HG02610 (cell line): ENCODE measurements around the gene DOK7.
"Not testable (repeated sequence)": the region's sequence is repeated elsewhere in the genome, so short reads cannot be mapped to it uniquely, and the experiment has no call there.

ENCODE experiments used
- ATAC-seq: cut with Tn5 transposase; IDR thresholded peaks from one replicate; pipeline ENCODE4 v1.9.1; 2021; ENCODE audit warnings: mild to moderate bottlenecking, moderate library complexity; ENCODE audit not compliant: unreplicated experiment

The DOK7 gene

DNA sequence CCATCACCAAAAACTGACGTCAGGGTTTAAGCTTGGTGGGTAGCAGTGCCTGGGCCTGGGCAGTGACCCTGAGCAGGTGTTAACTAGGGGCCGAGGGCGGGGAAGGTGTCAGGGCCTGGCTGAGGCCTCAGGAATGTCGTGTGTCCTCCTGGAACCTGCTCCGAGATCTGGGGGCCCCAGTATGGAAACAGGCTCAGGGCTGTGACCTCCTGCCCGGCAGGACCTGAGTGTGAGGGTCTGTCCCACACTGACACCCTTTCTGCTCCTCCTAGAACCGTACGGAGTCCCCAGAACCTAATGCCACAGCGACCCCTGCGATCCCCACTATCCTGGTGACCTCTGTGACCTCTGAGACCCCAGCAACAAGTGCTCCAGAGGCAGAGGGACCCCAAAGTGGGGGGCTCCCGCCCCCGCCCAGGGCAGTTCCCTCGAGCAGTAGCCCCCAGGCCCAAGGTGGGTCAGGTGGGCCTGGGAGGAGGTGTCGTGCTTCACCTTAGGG, 20.6 kb upstream of the DOK7 start:
- ATAC-seq: no peak

DNA sequence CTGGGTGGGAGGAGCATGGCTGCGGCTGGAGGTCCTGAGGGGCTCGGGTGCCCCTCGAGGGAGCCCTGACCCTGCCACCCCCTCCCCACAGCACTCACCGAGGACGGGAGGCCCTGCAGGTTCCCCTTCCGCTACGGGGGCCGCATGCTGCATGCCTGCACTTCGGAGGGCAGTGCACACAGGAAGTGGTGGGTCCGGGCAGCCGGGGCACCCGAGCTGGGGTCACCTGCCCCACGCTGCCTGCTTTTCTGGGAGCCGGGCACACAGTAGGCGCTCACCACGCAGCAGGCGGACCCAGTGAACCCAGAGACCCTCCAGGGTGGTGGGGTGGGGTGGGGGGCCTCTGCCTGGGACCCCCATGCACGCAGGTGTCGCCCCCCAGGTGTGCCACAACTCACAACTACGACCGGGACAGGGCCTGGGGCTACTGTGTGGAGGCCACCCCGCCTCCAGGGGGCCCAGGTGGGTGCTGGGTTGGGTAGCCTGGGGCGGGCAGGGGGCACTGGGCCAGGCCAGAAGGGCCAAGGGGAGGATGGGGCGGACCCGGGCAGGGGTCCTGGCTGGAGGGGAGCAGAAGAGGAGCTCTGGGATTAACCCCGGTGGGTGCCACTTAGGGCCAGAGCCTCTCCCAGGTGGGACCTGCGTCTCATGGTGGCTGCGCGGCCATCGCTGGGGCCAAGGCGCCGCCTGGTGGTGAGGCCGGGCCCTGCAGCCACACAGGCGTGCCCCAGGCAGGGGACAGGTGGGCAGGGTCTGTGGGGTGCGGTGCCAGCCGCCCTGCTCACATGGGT, 20.0 kb upstream of the DOK7 start:
- ATAC-seq: no peak

DNA sequence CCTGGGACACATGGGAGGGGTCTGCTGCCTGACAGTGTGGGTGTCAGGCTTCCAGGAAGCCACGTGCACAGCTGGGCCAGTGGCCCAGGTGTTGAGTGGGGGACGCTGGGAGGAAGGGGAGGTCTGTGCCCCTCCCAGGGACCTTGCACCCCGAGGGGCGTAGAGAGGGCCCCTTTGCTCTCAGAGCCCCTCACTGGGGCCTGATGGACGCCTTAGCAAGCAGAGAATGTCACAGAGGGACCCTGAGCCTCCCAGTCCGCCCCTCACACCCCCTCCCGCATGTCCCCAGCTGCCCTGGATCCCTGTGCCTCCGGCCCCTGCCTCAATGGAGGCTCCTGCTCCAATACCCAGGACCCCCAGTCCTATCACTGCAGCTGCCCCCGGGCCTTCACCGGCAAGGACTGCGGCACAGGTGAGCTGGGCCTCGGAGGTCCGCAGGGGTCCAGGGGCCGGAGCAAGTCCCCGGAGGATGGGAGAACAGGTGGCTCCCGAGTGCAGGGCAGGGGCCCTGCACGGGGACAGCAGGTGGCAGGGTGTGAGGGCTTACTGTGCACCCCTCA, 19.3 kb upstream of the DOK7 start:
- ATAC-seq: no peak

- no peak for ATAC-seq
These were observed 18.6 kb upstream of the DOK7 start for GRCh38 chr4:3444351-3445110.

DNA sequence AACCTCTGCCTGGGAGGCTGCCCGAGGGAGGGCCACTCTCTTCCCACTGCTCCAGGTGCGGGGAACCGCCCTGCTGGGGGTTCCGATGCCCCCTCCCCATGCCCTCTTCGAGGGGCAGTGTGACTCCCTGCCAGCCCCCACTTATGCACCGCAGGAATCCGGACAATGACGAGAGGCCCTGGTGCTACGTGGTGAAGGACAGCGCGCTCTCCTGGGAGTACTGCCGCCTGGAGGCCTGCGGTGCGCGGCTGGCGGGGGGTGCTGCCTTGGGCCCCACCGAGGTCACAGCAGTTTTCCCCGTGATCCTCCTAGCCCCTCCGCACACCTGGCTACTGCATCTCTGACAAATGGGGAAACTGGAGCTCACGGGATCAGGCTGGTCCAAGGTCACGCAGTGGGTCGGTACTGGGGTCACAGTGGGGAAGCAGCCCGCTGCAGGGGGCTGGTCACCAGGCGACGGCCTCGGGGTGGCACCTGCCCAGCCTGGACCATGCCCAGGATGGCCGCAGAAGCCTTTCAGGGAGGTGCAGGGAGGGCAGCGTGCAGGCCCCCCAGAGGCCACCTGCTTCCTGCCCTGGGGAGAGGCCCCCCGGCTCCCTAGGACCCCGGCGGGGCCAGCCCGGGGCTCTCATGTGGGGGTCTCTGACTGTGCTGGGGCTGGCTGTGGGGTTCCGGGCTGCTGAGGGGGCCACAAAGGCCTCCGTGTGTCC, 17.8 kb upstream of the DOK7 start:
- ATAC-seq: no peak

DNA sequence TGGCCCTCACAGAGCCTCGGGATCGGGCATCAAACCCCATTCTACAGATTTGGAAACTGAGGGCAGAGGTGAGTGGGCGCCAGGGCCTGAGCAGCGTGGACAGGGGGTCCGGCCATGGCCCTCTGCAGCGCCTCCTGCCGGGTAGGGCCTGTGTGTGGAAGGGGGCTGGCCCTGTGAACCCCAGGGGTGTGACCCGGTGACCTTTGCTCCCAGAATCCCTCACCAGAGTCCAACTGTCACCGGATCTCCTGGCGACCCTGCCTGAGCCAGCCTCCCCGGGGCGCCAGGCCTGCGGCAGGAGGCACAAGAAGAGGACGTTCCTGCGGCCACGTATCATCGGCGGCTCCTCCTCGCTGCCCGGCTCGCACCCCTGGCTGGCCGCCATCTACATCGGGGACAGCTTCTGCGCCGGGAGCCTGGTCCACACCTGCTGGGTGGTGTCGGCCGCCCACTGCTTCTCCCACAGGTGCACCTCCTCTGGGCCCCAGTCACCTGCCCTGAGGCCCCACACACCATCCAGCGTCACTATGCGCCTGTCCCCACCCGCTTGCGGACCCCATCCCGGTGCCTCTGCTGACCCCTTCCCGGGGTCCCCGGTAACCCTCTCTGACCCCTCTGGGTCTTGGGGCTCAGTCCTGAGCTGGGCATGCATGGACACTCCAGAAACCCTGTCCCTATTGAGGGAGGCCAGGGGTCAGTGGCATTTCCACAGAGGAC, 17.1 kb upstream of the DOK7 start:
- ATAC-seq: no peak

DNA sequence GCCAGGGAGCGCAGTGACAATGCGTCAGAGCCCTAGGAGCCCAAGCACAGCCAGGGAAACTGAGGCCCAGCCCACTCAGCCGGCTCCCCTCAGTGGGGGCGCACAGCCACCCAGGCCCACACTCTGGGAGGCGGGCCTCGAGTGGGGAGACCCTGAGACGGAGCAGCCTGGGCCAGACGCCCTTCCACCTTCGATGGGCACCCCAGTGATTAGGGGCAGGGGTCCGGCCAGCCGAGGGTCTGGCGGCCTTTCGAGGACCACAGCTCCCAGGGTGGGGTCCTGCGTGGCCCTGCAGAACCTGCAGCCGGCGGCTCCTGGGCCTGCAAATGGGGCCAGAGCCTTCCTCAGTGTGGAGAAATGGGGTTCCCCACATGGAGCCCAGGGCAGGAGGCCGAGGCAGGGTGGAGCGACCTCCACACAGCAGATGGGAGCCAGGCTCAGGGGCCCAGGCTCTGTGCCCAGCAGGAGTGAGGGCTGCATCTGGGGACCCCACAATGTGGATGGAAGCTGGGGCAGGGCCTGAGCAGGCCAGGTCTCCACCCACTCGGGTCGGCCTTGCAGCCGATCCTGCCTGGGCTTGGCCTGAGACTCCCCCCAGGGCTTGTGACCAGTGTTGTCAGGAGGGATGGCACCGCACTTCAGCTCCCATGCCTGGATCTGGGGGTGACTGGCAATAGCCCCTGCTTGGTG, 16.3 kb upstream of the DOK7 start:
- no peak for ATAC-seq

- ATAC-seq: no peak
These were observed 15.4 kb upstream of the DOK7 start for GRCh38 chr4:3447431-3448395.

GRCh38 chr4:3449047-3449573, 14.0 kb upstream of the DOK7 start:
- ATAC-seq: no peak

DNA sequence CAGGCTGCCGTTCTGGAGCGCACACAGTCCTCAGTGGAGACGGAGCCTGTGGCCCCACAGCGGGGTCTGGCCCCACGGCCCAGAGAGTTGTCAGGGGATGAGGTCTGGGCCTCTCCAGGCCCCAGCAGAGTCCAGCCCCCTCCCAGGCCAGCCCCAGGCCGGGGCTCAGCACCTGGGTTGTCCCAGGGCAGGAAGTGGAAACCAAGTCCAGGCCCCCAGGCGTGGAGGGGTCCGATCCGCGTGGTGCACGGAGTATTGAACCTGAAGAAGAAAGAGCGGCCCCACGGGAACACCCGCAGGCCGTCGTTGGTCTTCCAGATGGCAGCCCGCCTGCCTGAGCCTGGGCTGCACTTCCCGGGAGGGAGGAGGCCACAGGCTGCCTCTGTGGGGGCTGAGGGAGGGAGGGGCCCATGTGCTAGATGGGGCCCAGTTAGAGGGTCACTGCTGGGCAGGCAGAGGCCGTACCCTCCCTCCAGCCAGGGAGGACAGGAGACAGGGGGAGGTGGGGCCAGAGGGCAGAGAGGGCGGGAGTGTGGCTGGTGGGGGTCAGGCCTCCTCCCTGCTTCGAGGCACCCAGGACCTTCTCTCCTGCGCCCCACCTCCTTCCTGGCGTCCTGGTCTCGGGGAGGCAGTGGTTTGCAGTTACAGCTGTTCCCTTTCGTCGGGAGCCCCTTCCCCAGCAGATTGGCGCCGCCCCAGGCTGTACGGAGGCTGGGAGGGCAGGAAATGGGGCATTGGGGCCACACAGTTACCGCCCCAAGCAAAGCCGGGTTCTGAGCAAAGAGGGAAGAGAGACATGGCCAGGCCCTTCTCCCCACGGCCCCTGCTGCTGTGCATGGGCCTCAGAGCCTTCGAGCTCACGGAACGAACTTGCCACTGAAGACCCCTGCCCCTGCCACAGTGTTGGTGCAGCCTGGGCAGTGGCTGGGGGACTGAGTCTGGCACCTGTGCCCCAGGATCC, 13.3 kb upstream of the DOK7 start:
- no peak for ATAC-seq

GRCh38 chr4:3450643-3451042, 12.5 kb upstream of the DOK7 start:
- no peak for ATAC-seq

- ATAC-seq: no peak
These were observed 11.2 kb upstream of the DOK7 start for GRCh38 chr4:3451956-3452355.

GRCh38 chr4:3452376-3452775, 10.7 kb upstream of the DOK7 start:
- no peak for ATAC-seq

DNA sequence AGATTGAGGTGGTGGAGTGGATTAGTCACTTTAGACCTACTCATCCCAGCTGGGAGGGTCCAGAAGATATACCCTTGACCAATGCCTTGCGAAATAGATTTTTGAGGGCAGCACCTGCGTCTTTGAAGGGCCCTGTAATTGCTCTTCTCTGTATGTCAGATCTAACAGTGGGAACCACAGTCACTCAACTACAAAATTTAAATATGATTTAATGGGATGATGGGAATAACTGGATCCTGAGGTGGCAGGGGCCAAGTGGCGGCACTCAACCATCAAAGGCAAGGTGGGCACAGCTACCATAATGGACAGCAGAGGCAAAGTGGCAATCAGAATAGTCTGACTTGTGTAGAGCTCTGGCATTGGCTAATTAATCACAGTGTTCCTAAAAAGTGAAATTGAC, 7.5 kb upstream of the DOK7 start:
- not testable (repeated sequence) for ATAC-seq

DNA sequence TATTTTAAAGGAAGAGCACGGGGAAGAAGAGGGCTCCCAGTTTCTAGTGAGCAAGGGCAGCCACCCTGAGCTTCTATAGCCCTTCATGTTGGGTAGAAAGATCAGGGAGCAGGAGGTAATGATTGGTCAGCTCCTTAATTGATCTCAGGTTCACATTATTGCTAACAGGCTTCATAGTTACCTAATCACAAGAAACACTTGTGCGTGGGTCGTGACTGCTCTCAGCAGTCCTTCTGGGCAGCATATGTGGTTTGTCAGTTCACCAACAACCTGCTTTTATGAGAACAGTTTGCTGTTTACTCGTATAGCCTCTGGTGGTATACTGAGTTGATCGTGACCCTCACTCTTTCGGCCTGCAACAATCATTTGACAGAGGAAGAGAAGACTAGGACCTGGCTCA, 4.7 kb upstream of the DOK7 start:
- no peak for ATAC-seq

DNA sequence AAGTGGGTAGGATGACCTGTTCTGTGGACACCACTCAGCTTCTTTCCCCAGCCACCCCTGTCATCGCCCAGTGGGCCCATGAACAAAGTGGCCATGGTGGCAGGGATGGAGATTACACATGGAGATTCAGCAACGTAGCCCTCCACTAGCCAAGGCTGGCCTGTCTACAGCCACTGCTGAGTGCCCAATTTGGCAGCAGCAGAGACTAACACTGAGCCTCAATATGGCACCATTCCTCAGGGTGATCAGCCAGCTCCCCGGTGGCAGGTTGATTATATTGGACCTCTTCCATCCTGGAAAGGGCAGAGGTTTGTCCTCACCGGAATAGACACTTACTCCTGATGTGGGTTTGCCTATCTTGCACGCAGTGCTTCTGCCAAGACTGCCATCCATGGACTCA, 4.0 kb upstream of the DOK7 start:
- not testable (repeated sequence) for ATAC-seq

DNA sequence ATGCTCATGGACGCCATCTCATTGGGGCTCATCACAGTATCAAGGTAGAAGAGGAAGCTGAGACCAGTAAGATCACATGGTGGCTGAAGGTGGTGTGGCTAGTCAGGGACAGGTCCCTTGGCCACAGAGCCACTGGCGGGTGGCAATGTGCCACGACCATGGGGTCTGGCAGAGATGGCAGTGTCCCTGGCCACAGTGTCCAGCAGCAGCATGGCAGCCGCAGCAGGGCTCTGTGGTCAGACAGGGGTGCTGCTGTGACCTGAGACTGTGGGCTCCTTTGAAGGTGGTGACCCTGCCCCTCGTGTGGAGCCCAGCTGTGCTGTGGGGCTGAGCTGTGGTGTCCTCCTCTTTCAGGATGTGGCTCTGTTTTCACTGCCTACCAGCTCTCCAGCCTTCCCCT, 2.2 kb upstream of the DOK7 start:
- ATAC-seq: no peak
